ENCODE measurements around the gene SNAPC3.

The SNAPC3 gene

DNA sequence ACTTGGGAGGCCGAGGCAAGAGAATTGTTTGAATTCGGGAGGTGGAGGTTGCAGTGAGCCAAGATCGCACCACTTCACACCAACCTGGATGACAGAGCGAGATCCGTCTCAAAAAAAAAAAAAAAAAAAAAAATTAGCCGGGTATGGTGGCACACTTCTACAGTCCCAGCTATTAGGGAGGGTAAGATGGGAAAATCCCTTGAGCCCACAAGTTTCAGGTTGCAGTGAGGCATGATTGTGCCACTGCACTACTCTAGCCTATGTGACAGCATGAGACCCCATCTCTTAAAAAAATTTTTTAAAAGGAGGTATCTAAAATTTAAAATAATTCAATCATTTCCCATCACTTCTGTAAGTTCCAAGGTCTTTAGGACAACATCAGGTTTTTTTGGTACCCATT, 62.1 kb downstream of the SNAPC3 start:
- H3K4me1 ChIP-seq (ENCODE audit: control insufficient read depth in 1 of 2, insufficient read depth in 2 of 2, low read length in 2 of 2), result no peaks in the 10 kb centered on the region
- no peak overlapping the region for H3K4me3 ChIP-seq (ENCODE audit: low read depth, low read length)
- no CpG with 5 or more reads among the region's 6 CpGs for WGBS (ENCODE audit: extremely low coverage, insufficient coverage, insufficient read length)
- no peak overlapping the region for H2AFZ ChIP-seq (ENCODE audit: insufficient read depth, low read length, poor library complexity)
- H3K14ac ChIP-seq (ENCODE audit: low read length), result no peak overlapping the region
- DNase-seq, result no peak
- H3K9me3 ChIP-seq (ENCODE audit: insufficient read depth, low read depth, low read length), result no peaks in the 10 kb centered on the region
- no peak overlapping the region for H3K18ac ChIP-seq (ENCODE audit: low read length)
- no peak overlapping the region for H3K9ac ChIP-seq (ENCODE audit: low read length)
- no peak overlapping the region for H2BK120ac ChIP-seq (ENCODE audit: insufficient read depth, low read length, poor library complexity)
- no peak overlapping the region for H4K8ac ChIP-seq (ENCODE audit: low read depth, low read length)
- H2BK12ac ChIP-seq (ENCODE audit: low read length), result no peak overlapping the region
- no peak overlapping the region for H3K27ac ChIP-seq (ENCODE audit: low read depth, low read length)
- no peak overlapping the region for H4K91ac ChIP-seq (ENCODE audit: low read depth, low read length)
- no peak overlapping the region for H2AK5ac ChIP-seq (ENCODE audit: low read length)
- H3K4me2 ChIP-seq (ENCODE audit: low read length), result no peak overlapping the region
- H3K36me3 ChIP-seq (ENCODE audit: control insufficient read depth in 1 of 2, insufficient read depth in 2 of 2, low read length in 2 of 2), result peaks cover 2 to 9% of the 10 kb centered on the region in 2 experiments
- no peaks in the 10 kb centered on the region for H3K27me3 ChIP-seq (ENCODE audit: insufficient read depth, low read length)
- H3K4ac ChIP-seq (ENCODE audit: low read depth, low read length), result no peak overlapping the region
- H2BK5ac ChIP-seq (ENCODE audit: low read depth, low read length, poor library complexity), result no peak overlapping the region
- no peaks in the 10 kb centered on the region for H3K79me1 ChIP-seq (ENCODE audit: low read length)
- H3K79me2 ChIP-seq (ENCODE audit: control insufficient read depth, insufficient read depth, low read length, poor library complexity), result no peaks in the 10 kb centered on the region
- H3K23ac ChIP-seq (ENCODE audit: low read length), result no peak overlapping the region
- H4K12ac ChIP-seq (ENCODE audit: low read depth, low read length), result no peak overlapping the region

DNA sequence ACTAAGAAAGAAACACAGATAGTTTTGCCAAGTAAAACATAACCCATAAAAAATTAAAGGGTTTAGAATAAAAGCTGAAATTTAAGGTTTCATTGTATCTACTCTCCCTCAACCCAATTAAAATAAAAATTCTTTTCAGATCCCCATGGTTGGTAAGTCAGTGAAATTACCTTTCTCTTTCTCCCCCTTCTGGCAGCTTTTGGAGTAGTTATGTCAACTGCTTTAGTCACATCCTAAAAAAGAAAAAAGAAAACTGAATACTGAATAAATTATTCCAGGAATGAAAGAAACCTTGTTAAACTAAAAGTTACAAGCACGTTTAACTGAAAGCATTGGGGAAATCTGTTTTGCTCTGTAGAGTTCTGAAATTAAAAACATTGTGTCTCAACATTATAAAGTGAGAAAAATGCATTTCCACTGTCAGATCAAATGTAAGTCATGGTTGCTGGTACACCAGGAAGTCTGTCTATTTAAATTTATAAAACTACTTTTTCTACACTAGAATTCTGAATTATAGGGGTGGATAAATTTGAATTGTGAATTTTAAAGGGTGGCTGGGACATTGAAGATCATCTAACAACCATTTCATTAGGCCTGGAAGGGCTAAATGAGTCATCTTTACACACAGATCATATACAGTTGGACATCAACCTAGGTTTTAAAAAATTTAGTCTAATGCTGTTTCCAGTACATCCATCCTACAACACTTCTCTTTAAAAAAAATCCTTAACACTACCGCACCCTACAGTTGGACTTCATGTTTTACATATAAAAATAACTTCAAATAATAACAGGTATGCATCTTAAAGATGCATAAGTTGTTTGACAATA, 63.4 kb downstream of the SNAPC3 start:
- Histone ChIP-seq H3K4ac (ENCODE audit: low read depth, low read length) (no peak overlapping the region), H3K18ac (ENCODE audit: low read length) (no peak overlapping the region), H3K79me2 (ENCODE audit: control insufficient read depth, insufficient read depth, low read length, poor library complexity) (no peaks in the 10 kb centered on the region), H4K12ac (ENCODE audit: low read depth, low read length) (no peak overlapping the region), H3K27ac (ENCODE audit: low read depth, low read length) (no peak overlapping the region), H3K27me3 (ENCODE audit: insufficient read depth, low read length) (no peaks in the 10 kb centered on the region), H3K9me3 (ENCODE audit: insufficient read depth, low read depth, low read length) (no peaks in the 10 kb centered on the region), H3K23ac (ENCODE audit: low read length) (no peak overlapping the region), H2AK5ac (ENCODE audit: low read length) (no peak overlapping the region), H3K4me2 (ENCODE audit: low read length) (no peak overlapping the region), H2BK12ac (ENCODE audit: low read length) (no peak overlapping the region), H2AFZ (ENCODE audit: insufficient read depth, low read length, poor library complexity) (no peak overlapping the region), H3K4me3 (ENCODE audit: low read depth, low read length) (no peak overlapping the region), H3K9ac (ENCODE audit: low read length) (no peak overlapping the region), H4K8ac (ENCODE audit: low read depth, low read length) (no peak overlapping the region), H3K36me3 (ENCODE audit: control insufficient read depth in 1 of 2, insufficient read depth in 2 of 2, low read length in 2 of 2) (peaks cover 2 to 6% of the 10 kb centered on the region in 2 experiments), H3K14ac (ENCODE audit: low read length) (no peak overlapping the region), H4K91ac (ENCODE audit: low read depth, low read length) (no peak overlapping the region), H2BK5ac (ENCODE audit: low read depth, low read length, poor library complexity) (no peak overlapping the region), H3K4me1 (ENCODE audit: control insufficient read depth in 1 of 2, insufficient read depth in 2 of 2, low read length in 2 of 2) (no peaks in the 10 kb centered on the region), H3K79me1 (ENCODE audit: low read length) (no peaks in the 10 kb centered on the region), H2BK120ac (ENCODE audit: insufficient read depth, low read length, poor library complexity) (no peak overlapping the region)
- peak in 1 of 2 donors; percentile 34 for DNase-seq
- 100% methylated on average over 1 of the region's 2 CpGs for WGBS (ENCODE audit: extremely low coverage, insufficient coverage, insufficient read length)

- no peak overlapping the region for H2BK5ac ChIP-seq (ENCODE audit: low read depth, low read length, poor library complexity)
- H2AK5ac ChIP-seq (ENCODE audit: low read length), result no peak overlapping the region
- H3K4me2 ChIP-seq (ENCODE audit: low read length), result no peak overlapping the region
- DNase-seq, result no peak
- no peak overlapping the region for H3K4ac ChIP-seq (ENCODE audit: low read depth, low read length)
- H3K14ac ChIP-seq (ENCODE audit: low read length), result no peak overlapping the region
- no peak overlapping the region for H4K8ac ChIP-seq (ENCODE audit: low read depth, low read length)
- no peaks in the 10 kb centered on the region for H3K4me1 ChIP-seq (ENCODE audit: control insufficient read depth in 1 of 2, insufficient read depth in 2 of 2, low read length in 2 of 2)
- H3K9ac ChIP-seq (ENCODE audit: low read length), result no peak overlapping the region
- H3K18ac ChIP-seq (ENCODE audit: low read length), result no peak overlapping the region
- peaks cover 7 to 10% of the 10 kb centered on the region in 2 experiments for H3K36me3 ChIP-seq (ENCODE audit: control insufficient read depth in 1 of 2, insufficient read depth in 2 of 2, low read length in 2 of 2)
- H4K91ac ChIP-seq (ENCODE audit: low read depth, low read length), result no peak overlapping the region
- no peaks in the 10 kb centered on the region for H3K79me2 ChIP-seq (ENCODE audit: control insufficient read depth, insufficient read depth, low read length, poor library complexity)
- no peak overlapping the region for H3K23ac ChIP-seq (ENCODE audit: low read length)
- H3K4me3 ChIP-seq (ENCODE audit: low read depth, low read length), result no peak overlapping the region
- H4K12ac ChIP-seq (ENCODE audit: low read depth, low read length), result no peak overlapping the region
- H2BK120ac ChIP-seq (ENCODE audit: insufficient read depth, low read length, poor library complexity), result no peak overlapping the region
- no peaks in the 10 kb centered on the region for H3K27me3 ChIP-seq (ENCODE audit: insufficient read depth, low read length)
- WGBS (ENCODE audit: extremely low coverage, insufficient coverage, insufficient read length), result no CpG with 5 or more reads among the region's 1 CpG
- no peaks in the 10 kb centered on the region for H3K79me1 ChIP-seq (ENCODE audit: low read length)
- no peak overlapping the region for H3K27ac ChIP-seq (ENCODE audit: low read depth, low read length)
- peaks cover 5% of the 10 kb centered on the region for H3K9me3 ChIP-seq (ENCODE audit: insufficient read depth, low read depth, low read length)
- no peak overlapping the region for H2AFZ ChIP-seq (ENCODE audit: insufficient read depth, low read length, poor library complexity)
- no peak overlapping the region for H2BK12ac ChIP-seq (ENCODE audit: low read length)
Measured at GRCh38 chr9:15491950-15492349, 69.3 kb downstream of the SNAPC3 start.

- H3K9ac ChIP-seq (ENCODE audit: low read length), result no peak overlapping the region
- no peak overlapping the region for H4K91ac ChIP-seq (ENCODE audit: low read depth, low read length)
- H3K4me2 ChIP-seq (ENCODE audit: low read length), result no peak overlapping the region
- no peak overlapping the region for H4K8ac ChIP-seq (ENCODE audit: low read depth, low read length)
- no peak overlapping the region for H3K27ac ChIP-seq (ENCODE audit: low read depth, low read length)
- no peak overlapping the region for H4K12ac ChIP-seq (ENCODE audit: low read depth, low read length)
- H3K9me3 ChIP-seq (ENCODE audit: insufficient read depth, low read depth, low read length), result peaks cover 5% of the 10 kb centered on the region
- H3K18ac ChIP-seq (ENCODE audit: low read length), result no peak overlapping the region
- no peak overlapping the region for H3K4ac ChIP-seq (ENCODE audit: low read depth, low read length)
- H3K79me2 ChIP-seq (ENCODE audit: control insufficient read depth, insufficient read depth, low read length, poor library complexity), result no peaks in the 10 kb centered on the region
- peaks cover 7 to 10% of the 10 kb centered on the region in 2 experiments for H3K36me3 ChIP-seq (ENCODE audit: control insufficient read depth in 1 of 2, insufficient read depth in 2 of 2, low read length in 2 of 2)
- no peak overlapping the region for H2AFZ ChIP-seq (ENCODE audit: insufficient read depth, low read length, poor library complexity)
- no peaks in the 10 kb centered on the region for H3K79me1 ChIP-seq (ENCODE audit: low read length)
- H3K23ac ChIP-seq (ENCODE audit: low read length), result no peak overlapping the region
- no peak overlapping the region for H2BK12ac ChIP-seq (ENCODE audit: low read length)
- no peak overlapping the region for H2BK120ac ChIP-seq (ENCODE audit: insufficient read depth, low read length, poor library complexity)
- no peaks in the 10 kb centered on the region for H3K27me3 ChIP-seq (ENCODE audit: insufficient read depth, low read length)
- no CpG with 5 or more reads among the region's 13 CpGs for WGBS (ENCODE audit: extremely low coverage, insufficient coverage, insufficient read length)
- no peak overlapping the region for H3K14ac ChIP-seq (ENCODE audit: low read length)
- DNase-seq, result no peak
- H3K4me1 ChIP-seq (ENCODE audit: control insufficient read depth in 1 of 2, insufficient read depth in 2 of 2, low read length in 2 of 2), result no peaks in the 10 kb centered on the region
- H2BK5ac ChIP-seq (ENCODE audit: low read depth, low read length, poor library complexity), result no peak overlapping the region
- no peak overlapping the region for H2AK5ac ChIP-seq (ENCODE audit: low read length)
- no peak overlapping the region for H3K4me3 ChIP-seq (ENCODE audit: low read depth, low read length)
Measured at GRCh38 chr9:15492485-15493150, 69.9 kb downstream of the SNAPC3 start.
